Peyer's patch (tissue), 4 donors: ENCODE results near the gene SFXN1.

Source experiments
- POLR2A ChIP-seq, 2 donors: fragments of 450-650 bp; IDR thresholded peaks; one replicate each; pipeline ENCODE4 v1.5.1; 2017; ENCODE audit warnings: antibody characterized with exemption in 2 of 2, mild to moderate bottlenecking in 2 of 2, moderate library complexity in 2 of 2
- TF ChIP-seq, protein P1 (sequence below), 6 experiments: fragments of 450-650 bp in 4 of 6; fragments of 200-600 bp in 2 of 6; sonication (generic) in 1 of 6; IDR thresholded peaks; one replicate each; pipeline ENCODE4 v1.5.1; 2017 to 2019; ENCODE audit warnings: antibody characterized with exemption in 6 of 6, mild to moderate bottlenecking in 3 of 6, moderate library complexity in 1 of 6

DNA sequence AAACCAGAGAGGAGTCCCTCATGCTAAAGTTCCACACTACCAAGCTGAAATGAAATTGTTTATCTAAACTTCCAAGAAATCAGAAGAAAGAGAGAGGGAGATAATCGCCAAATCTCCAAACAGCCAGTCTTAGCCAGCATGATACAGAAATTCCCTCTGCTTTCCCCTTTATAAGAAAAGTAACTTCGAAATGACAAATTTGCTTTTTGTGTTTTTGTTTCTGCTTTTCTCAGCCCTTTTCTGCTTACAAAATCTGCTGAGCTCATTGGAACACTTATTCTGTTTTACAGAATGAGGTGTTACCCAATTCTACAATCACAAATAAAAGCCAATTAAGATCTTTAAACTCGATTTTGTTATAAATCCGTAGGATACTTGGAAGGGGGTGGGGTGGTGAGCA lies 72.9 kb downstream of the SFXN1 start:
- TF ChIP-seq, protein P1, sequence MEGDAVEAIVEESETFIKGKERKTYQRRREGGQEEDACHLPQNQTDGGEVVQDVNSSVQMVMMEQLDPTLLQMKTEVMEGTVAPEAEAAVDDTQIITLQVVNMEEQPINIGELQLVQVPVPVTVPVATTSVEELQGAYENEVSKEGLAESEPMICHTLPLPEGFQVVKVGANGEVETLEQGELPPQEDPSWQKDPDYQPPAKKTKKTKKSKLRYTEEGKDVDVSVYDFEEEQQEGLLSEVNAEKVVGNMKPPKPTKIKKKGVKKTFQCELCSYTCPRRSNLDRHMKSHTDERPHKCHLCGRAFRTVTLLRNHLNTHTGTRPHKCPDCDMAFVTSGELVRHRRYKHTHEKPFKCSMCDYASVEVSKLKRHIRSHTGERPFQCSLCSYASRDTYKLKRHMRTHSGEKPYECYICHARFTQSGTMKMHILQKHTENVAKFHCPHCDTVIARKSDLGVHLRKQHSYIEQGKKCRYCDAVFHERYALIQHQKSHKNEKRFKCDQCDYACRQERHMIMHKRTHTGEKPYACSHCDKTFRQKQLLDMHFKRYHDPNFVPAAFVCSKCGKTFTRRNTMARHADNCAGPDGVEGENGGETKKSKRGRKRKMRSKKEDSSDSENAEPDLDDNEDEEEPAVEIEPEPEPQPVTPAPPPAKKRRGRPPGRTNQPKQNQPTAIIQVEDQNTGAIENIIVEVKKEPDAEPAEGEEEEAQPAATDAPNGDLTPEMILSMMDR (IDR thresholded peaks at IDR 0.05) = no peak
- no peak for TF ChIP-seq POLR2A (IDR thresholded peaks at IDR 0.05)
